NT2/D1 (cell line): ENCODE results near the gene SRCIN1.

Source experiments
- DNase-seq: peaks from one replicate; pipeline ENCODE4 v3.0.0-alpha.2; 2011; ENCODE audit warnings: low read depth, low spot score
- H3K27me3 ChIP-seq: 2 replicates; pipeline ENCODE4 v1.6.0; 2011; ENCODE audit warnings: mild to moderate bottlenecking; ENCODE audit not compliant: insufficient read length, insufficient read depth
- H3K36me3 ChIP-seq: 2 replicates; pipeline ENCODE4 v1.6.1; 2011; ENCODE audit warnings: mild to moderate bottlenecking, low read length, mixed read lengths; ENCODE audit not compliant: insufficient read depth, insufficient read length
- H3K4me1 ChIP-seq: 2 replicates; pipeline ENCODE4 v1.5.1; 2011; ENCODE audit not compliant: insufficient read depth, insufficient read length
- H3K4me3 ChIP-seq: 2 replicates; pipeline ENCODE4 v1.5.1; 2011; ENCODE audit warnings: low read depth; ENCODE audit not compliant: insufficient read length
- H3K9ac ChIP-seq: 2 replicates; pipeline ENCODE4 v1.6.0; 2011; ENCODE audit warnings: low read depth; ENCODE audit not compliant: insufficient read length
- H3K9me3 ChIP-seq: 2 replicates; pipeline ENCODE4 v1.5.1; 2011; ENCODE audit warnings: mild to moderate bottlenecking, low read length; ENCODE audit not compliant: insufficient read depth
- SUZ12 ChIP-seq: IDR thresholded peaks from 2 replicates; pipeline ENCODE4 v1.6.1; 2011; ENCODE audit not compliant: insufficient read length, insufficient read depth; ENCODE audit errors: extremely low read depth
- YY1 ChIP-seq: IDR thresholded peaks from 2 replicates; pipeline ENCODE4 v1.6.1; 2011; ENCODE audit not compliant: insufficient read length, insufficient read depth
- ZNF274 ChIP-seq: IDR thresholded peaks from 2 replicates; pipeline ENCODE4 v1.6.1; 2011; ENCODE audit warnings: mild to moderate bottlenecking, low read depth, low read length

The SRCIN1 gene

GRCh38 chr17:38583828-38584349, 21.9 kb downstream of the SRCIN1 start:
- Histone ChIP-seq H3K9ac (no peak overlapping the region), H3K27me3 (peaks cover 10% of the 10 kb centered on the region), H3K4me3 (no peak overlapping the region)

GRCh38 chr17:38583176-38583575, 22.6 kb downstream of the SRCIN1 start:
- DNase-seq: no peak
- no peak overlapping the region for H3K9ac ChIP-seq
- H3K4me1 ChIP-seq: peaks cover 48% of the 10 kb centered on the region
- TF ChIP-seq YY1: no peak
- TF ChIP-seq ZNF274: no peak
- TF ChIP-seq SUZ12: no peak
- no peak overlapping the region for H3K4me3 ChIP-seq
- no peaks in the 10 kb centered on the region for H3K36me3 ChIP-seq
- no peaks in the 10 kb centered on the region for H3K9me3 ChIP-seq
- H3K27me3 ChIP-seq: peaks cover 13% of the 10 kb centered on the region

More at GRCh38 chr17:38583828-38584349, 21.9 kb downstream of the SRCIN1 start:
- no peak for DNase-seq
- TF ChIP-seq YY1 (no peak), SUZ12 (no peak), ZNF274 (no peak)
- Histone ChIP-seq H3K4me1 (peaks cover 54% of the 10 kb centered on the region), H3K36me3 (no peaks in the 10 kb centered on the region), H3K9me3 (no peaks in the 10 kb centered on the region)

DNA sequence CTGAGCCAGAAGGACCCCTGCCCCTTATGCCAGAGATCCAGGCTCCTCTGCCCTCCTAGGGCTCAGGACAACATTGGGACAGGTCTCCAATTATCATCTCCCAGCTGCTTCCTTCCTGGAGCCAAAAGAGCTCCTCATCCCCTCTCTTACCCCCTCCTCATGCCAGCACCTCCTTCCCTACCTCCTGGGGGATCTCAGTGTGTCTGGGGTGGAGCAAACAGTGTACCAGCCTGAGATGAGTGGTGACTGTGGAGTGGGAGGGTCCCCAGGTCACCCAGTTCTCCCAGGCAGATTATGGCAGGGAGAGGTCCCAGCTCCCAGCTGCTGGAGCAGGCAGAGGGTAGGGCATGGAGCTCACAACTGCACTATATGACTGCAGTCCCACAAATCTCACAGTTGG, 23.7 kb downstream of the SRCIN1 start:
- Histone ChIP-seq H3K9me3 (no peaks in the 10 kb centered on the region), H3K4me1 (peaks cover 47% of the 10 kb centered on the region), H3K9ac (peak overlapping the region; percentile 42), H3K36me3 (no peaks in the 10 kb centered on the region), H3K27me3 (peaks cover 21% of the 10 kb centered on the region), H3K4me3 (no peak overlapping the region)
- TF ChIP-seq SUZ12 (no peak), YY1 (no peak), ZNF274 (no peak)
- DNase-seq: no peak

DNA sequence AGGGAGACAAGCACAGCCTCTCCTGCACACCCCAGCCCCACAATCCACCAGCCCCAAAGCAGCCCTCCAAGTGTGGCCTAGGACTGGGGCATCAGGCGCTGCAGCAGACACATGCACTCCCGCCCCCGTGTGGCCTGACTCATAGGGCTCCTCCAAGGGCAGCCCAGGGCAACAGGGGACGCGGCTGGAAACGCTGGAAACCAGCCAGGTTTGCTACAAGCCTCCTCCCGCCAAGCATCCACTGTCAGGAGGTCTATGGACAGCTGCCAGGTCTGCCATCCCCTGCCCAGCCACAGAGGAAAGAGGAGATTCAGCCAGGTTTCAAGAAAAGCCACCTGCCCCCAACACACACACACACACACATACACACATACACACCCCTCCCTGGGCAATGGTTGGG, 25.8 kb downstream of the SRCIN1 start:
- Histone ChIP-seq H3K4me1 (peaks cover 33% of the 10 kb centered on the region), H3K27me3 (peaks cover 42% of the 10 kb centered on the region)
- no peak for DNase-seq

GRCh38 chr17:38579083-38579480, 26.7 kb downstream of the SRCIN1 start:
- H3K27me3 ChIP-seq: peaks cover 45% of the 10 kb centered on the region

More for the DNA sequence above, 25.8 kb downstream of the SRCIN1 start:
- H3K9me3 ChIP-seq: no peaks in the 10 kb centered on the region
- no peak overlapping the region for H3K4me3 ChIP-seq
- no peak for TF ChIP-seq SUZ12
- TF ChIP-seq YY1: no peak
- H3K9ac ChIP-seq: peak overlapping the region; percentile 51
- no peaks in the 10 kb centered on the region for H3K36me3 ChIP-seq

GRCh38 chr17:38578229-38579082, 27.3 kb downstream of the SRCIN1 start:
- H3K9me3 ChIP-seq: no peaks in the 10 kb centered on the region
- H3K4me3 ChIP-seq: peak overlapping the region; percentile 60
- H3K36me3 ChIP-seq: no peaks in the 10 kb centered on the region
- peak; percentile 62 for DNase-seq
- peak overlapping the region; percentile 75 for H3K9ac ChIP-seq
- peaks cover 51% of the 10 kb centered on the region for H3K27me3 ChIP-seq
- TF ChIP-seq SUZ12 (no peak), ZNF274 (no peak), YY1 (no peak)
- H3K4me1 ChIP-seq: peaks cover 34% of the 10 kb centered on the region

More at GRCh38 chr17:38579083-38579480, 26.7 kb downstream of the SRCIN1 start:
- DNase-seq: no peak
- Histone ChIP-seq H3K36me3 (no peaks in the 10 kb centered on the region), H3K9me3 (no peaks in the 10 kb centered on the region), H3K4me1 (peaks cover 28% of the 10 kb centered on the region), H3K4me3 (peak overlapping the region; percentile 60), H3K9ac (peak overlapping the region; percentile 75)
- no peak for TF ChIP-seq SUZ12
- TF ChIP-seq ZNF274: no peak
- no peak for TF ChIP-seq YY1

GRCh38 chr17:38577645-38578173, 28.0 kb downstream of the SRCIN1 start:
- H3K4me3 ChIP-seq: no peak overlapping the region
- peak overlapping the region; percentile 62 for H3K9ac ChIP-seq
- no peak for TF ChIP-seq ZNF274
- no peak for TF ChIP-seq SUZ12
- no peak for TF ChIP-seq YY1
- H3K36me3 ChIP-seq: no peaks in the 10 kb centered on the region
- no peaks in the 10 kb centered on the region for H3K9me3 ChIP-seq
- H3K27me3 ChIP-seq: peaks cover 55% of the 10 kb centered on the region
- DNase-seq: no peak
- H3K4me1 ChIP-seq: peaks cover 40% of the 10 kb centered on the region
